HG02938 (cell line): Measurements from ENCODE around the gene OTUB1.
"Not testable (repeated sequence)": the region's sequence is repeated elsewhere in the genome, so short reads cannot be mapped to it uniquely, and the experiment has no call there.

Source experiments
- ATAC-seq: cut with Tn5 transposase; IDR thresholded peaks from one replicate; pipeline ENCODE4 v1.9.1; 2021; ENCODE audit warnings: mild to moderate bottlenecking, moderate library complexity; ENCODE audit not compliant: unreplicated experiment

Gene OTUB1

GRCh38 chr11:64041846-64042245 lies 55.6 kb downstream of the OTUB1 start:
- no peak for ATAC-seq

GRCh38 chr11:64042301-64042700 lies 56.1 kb downstream of the OTUB1 start:
- no peak for ATAC-seq

DNA sequence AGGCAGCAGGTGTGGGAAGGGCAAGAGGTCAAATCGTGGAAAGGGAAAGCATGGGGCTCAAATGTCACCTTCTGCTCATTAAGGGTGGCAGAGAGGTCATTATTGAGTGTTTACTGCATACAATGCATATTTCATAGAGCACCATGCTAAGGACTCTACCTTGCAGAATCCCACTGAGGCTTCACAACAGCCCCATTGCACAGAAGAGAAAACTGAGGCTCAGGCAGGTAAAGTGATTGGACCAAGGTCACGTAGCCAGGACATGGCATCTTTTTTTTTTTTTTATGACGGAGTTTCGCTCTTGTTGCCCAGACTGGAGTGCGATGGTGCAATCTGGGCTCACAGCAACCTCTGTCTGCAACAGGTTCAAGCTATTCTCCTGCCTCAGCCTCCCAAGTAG lies 57.3 kb downstream of the OTUB1 start:
- no peak for ATAC-seq

- ATAC-seq: no peak
Observed at GRCh38 chr11:64044730-64045393, 58.6 kb downstream of the OTUB1 start.

DNA sequence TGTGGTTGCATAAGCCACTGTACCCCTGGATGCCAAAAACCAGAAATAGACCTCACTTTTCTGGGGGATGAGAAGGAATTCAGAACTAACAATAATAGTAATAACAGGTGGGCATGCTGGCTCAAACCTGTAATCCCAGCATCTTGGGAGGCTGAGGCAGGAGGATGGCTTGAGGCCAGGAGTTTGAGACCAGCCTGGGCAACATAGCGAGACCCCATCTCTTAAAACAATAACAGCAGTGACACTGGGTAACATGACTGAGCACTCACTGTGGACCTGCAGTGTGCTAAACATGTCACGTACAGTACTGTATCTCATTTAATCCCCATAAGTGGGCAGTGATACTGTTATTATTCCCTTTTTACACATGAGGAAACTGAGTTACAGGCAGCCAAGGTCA lies 59.5 kb downstream of the OTUB1 start:
- no peak for ATAC-seq

- not testable (repeated sequence) for ATAC-seq
Observed at GRCh38 chr11:64047373-64047772, 61.1 kb downstream of the OTUB1 start.
